WTC11 (cell line): ENCODE data around the gene EEIG2. TPM values are rescaled to one million over a fixed set of nuclear protein-coding genes. Genes with fewer than 3 reads are reported as not detected.

ENCODE experiments used
- ATAC-seq: fragments of 200-7000 bp; cut with Tn5 transposase; 2 replicates; pipeline ENCODE4 v1.10.0; 2021; ENCODE audit warnings: mild to moderate bottlenecking, moderate library complexity
- CTCF ChIA-PET: fragments of 300-600 bp; sonication (Branson Sonifier 250); formaldehyde crosslinking; loops from one replicate; lab custom pipeline; 2021; ENCODE audit warnings: antibody characterized with exemption; lab: Charles Lee
- POLR2A ChIA-PET: fragments of 350-600 bp; sonication (Branson Sonifier 250); formaldehyde crosslinking; loops from one replicate; lab custom pipeline; 2021; ENCODE audit warnings: antibody characterized with exemption; lab: Charles Lee
- DNase-seq: peaks from one replicate; pipeline ENCODE4 v3.0.0; 2021; ENCODE audit warnings: low spot score
- H3K27ac Mint-ChIP-seq: 2 replicates; pipeline ENCODE4 v1.8.0; 2021; ENCODE audit warnings: mixed read lengths
- H3K27me3 Mint-ChIP-seq: 2 replicates; pipeline ENCODE4 v1.8.0; 2021; ENCODE audit warnings: low read depth, mild to moderate bottlenecking, moderate library complexity, mixed read lengths
- H3K36me3 Mint-ChIP-seq: 2 replicates; pipeline ENCODE4 v1.8.0; 2021; ENCODE audit warnings: mixed read lengths
- H3K4me1 Mint-ChIP-seq: 2 replicates; pipeline ENCODE4 v1.8.0; 2022; ENCODE audit warnings: mixed read lengths
- H3K4me3 Mint-ChIP-seq: 2 replicates; pipeline ENCODE4 v1.8.0; 2021; ENCODE audit warnings: mild to moderate bottlenecking, moderate library complexity, mixed read lengths
- H3K9me3 Mint-ChIP-seq: 2 replicates; pipeline ENCODE4 v1.8.0; 2021; ENCODE audit warnings: mixed read lengths
- AR ChIP-seq: fragments of 250-450 bp; sonication (Bioruptor Pico); IDR thresholded peaks from 2 replicates; pipeline ENCODE4 v1.9.0; 2021; ENCODE audit warnings: mild to moderate bottlenecking
- EMX1 ChIP-seq: fragments of 250-450 bp; sonication (Bioruptor Pico); IDR thresholded peaks from 2 replicates; pipeline ENCODE4 v1.8.0; 2021; ENCODE audit warnings: mild to moderate bottlenecking
- ERG ChIP-seq: fragments of 250-450 bp; sonication (Bioruptor Pico); IDR thresholded peaks from 2 replicates; pipeline ENCODE4 v1.8.0; 2021; ENCODE audit warnings: mild to moderate bottlenecking
- FOXK1 ChIP-seq: sonication (generic); formaldehyde crosslinking; IDR thresholded peaks from 2 replicates; pipeline ENCODE4 v1.8.0; 2022; ENCODE audit warnings: mild to moderate bottlenecking, moderate library complexity, missing genetic modification reagents
- GTF2I ChIP-seq: fragments of 250-450 bp; sonication (Bioruptor Pico); conservative IDR thresholded peaks from 2 replicates; pipeline ENCODE4 v1.4.0; 2021; ENCODE audit warnings: mild to moderate bottlenecking
- HMGXB4 ChIP-seq: sonication (generic); formaldehyde crosslinking; IDR thresholded peaks from 2 replicates; pipeline ENCODE4 v1.8.1; 2023; ENCODE audit warnings: mild to moderate bottlenecking, moderate library complexity, missing genetic modification reagents
- MAX ChIP-seq: sonication (generic); formaldehyde crosslinking; IDR thresholded peaks from 2 replicates; pipeline ENCODE4 v1.8.0; 2022; ENCODE audit warnings: mild to moderate bottlenecking, missing genetic modification reagents
- MXD4 ChIP-seq: fragments of 250-450 bp; sonication (Bioruptor Pico); IDR thresholded peaks from 2 replicates; pipeline ENCODE4 v1.8.0; 2021; ENCODE audit warnings: mild to moderate bottlenecking, moderate library complexity, borderline replicate concordance
- NFYB ChIP-seq: sonication (generic); formaldehyde crosslinking; conservative IDR thresholded peaks from 2 replicates; pipeline ENCODE4 v1.8.0; 2022; ENCODE audit warnings: low read depth, missing genetic modification reagents
- NR1H2 ChIP-seq: sonication (generic); formaldehyde crosslinking; IDR thresholded peaks from 2 replicates; pipeline ENCODE4 v1.9.0; 2021; ENCODE audit warnings: mild to moderate bottlenecking, moderate library complexity, missing genetic modification reagents
- SMAD4 ChIP-seq: sonication (generic); formaldehyde crosslinking; IDR thresholded peaks from 2 replicates; pipeline ENCODE4 v1.8.0; 2022; ENCODE audit warnings: mild to moderate bottlenecking, missing genetic modification reagents
- ZBTB21 ChIP-seq: sonication (generic); formaldehyde crosslinking; IDR thresholded peaks from 2 replicates; pipeline ENCODE4 v1.8.1; 2023; ENCODE audit warnings: mild to moderate bottlenecking, missing genetic modification reagents, borderline replicate concordance
- ZNF121 ChIP-seq: sonication (generic); formaldehyde crosslinking; IDR thresholded peaks from 2 replicates; pipeline ENCODE4 v1.8.0; 2023; ENCODE audit warnings: missing genetic modification reagents
- ZSCAN18 ChIP-seq: fragments of 250-450 bp; sonication (Bioruptor Pico); IDR thresholded peaks from 2 replicates; pipeline ENCODE4 v2.1.2; 2022; ENCODE audit warnings: mild to moderate bottlenecking, moderate library complexity
- total RNA-seq: library from RNA; stranded (reverse); gene quantifications from 3 replicates; pipeline ENCODE4 v1.2.3, GENCODE V29; 2021

The EEIG2 gene
- total RNA-seq, 1 experiment from 2014 or later = 65.7 TPM

- TF ChIP-seq ZSCAN18 (CRISPR knock-in tag) = no peak
- TF ChIP-seq MXD4 = no peak
Measured at GRCh38 chr1:108557296-108557695, 2.6 kb upstream of the EEIG2 start (continued).

- no peaks in the 10 kb centered on the region for H3K36me3 Mint-ChIP-seq
- CTCF ChIA-PET = interaction anchor here (0.7 to 3.9 kb wide), 29 partner anchors 9 to 709 kb away, joined by 3 to 37 read pairs (median 7); partner anchors contain the start of genes HENMT1, PRPF38B and SLC25A24
- no peak for TF ChIP-seq FOXK1 (CRISPR knock-in tag)
- 0 out of 2 replicates have a peak, but pooled peaks have one; percentile 0 for TF ChIP-seq HMGXB4 (CRISPR knock-in tag)
- peak; percentile 14; the same call in 1 of the 2 replicates for TF ChIP-seq MAX (CRISPR knock-in tag)
- H3K4me3 Mint-ChIP-seq = peak overlapping the region; percentile 94
- peak overlapping the region; percentile 91 for H3K27ac Mint-ChIP-seq
- H3K4me1 Mint-ChIP-seq = peaks cover 37% of the 10 kb centered on the region
- no peaks in the 10 kb centered on the region for H3K9me3 Mint-ChIP-seq
- peak; percentile 46 for DNase-seq
- H3K27me3 Mint-ChIP-seq = no peaks in the 10 kb centered on the region; the same call in 1 of the 2 replicates
- peak; percentile 40 for ATAC-seq
- POLR2A ChIA-PET = interaction anchor here (0.6 to 1.3 kb wide), 5 partner anchors 9 to 135 kb away, joined by 3 to 5 read pairs (median 4); no protein-coding TSS in a partner anchor
Measured at GRCh38 chr1:108560189-108560873, 431 bp downstream of the EEIG2 start.

GRCh38 chr1:108560874-108561459 is 1.1 kb downstream of the EEIG2 start:
- peak; percentile 63 for ATAC-seq
- ChIA-PET POLR2A (interaction anchor here (0.6 to 1.3 kb wide), 2 partner anchors 10 to 134 kb away, joined by 4 to 5 read pairs; no protein-coding TSS in a partner anchor), CTCF (interaction anchor here (0.6 to 3.9 kb wide), 29 partner anchors 9 to 683 kb away, joined by 3 to 37 read pairs (median 7); partner anchors contain the start of genes HENMT1, PRPF38B and SLC25A24)
- peak; percentile 57 for DNase-seq
- no peaks in the 10 kb centered on the region for H3K9me3 Mint-ChIP-seq
- H3K4me1 Mint-ChIP-seq = peaks cover 33% of the 10 kb centered on the region
- no peak for TF ChIP-seq SMAD4 (CRISPR knock-in tag)
- 0 out of 2 replicates have a peak, but pooled peaks have one; percentile 19 for TF ChIP-seq GTF2I (CRISPR knock-in tag)
- no peak for TF ChIP-seq AR (CRISPR knock-in tag)
- no peak for TF ChIP-seq EMX1 (CRISPR knock-in tag)
- TF ChIP-seq NR1H2 (CRISPR knock-in tag) = no peak
- no peak for TF ChIP-seq NFYB
- TF ChIP-seq MAX (CRISPR knock-in tag) = no peak
- TF ChIP-seq ERG (CRISPR knock-in tag) = no peak
- TF ChIP-seq ZBTB21 (CRISPR knock-in tag) = no peak
- 0 out of 2 replicates have a peak, but pooled peaks have one; percentile 16 for TF ChIP-seq ZNF121 (CRISPR knock-in tag)
- TF ChIP-seq FOXK1 (CRISPR knock-in tag) = no peak
- H3K27ac Mint-ChIP-seq = peak overlapping the region; percentile 91
- H3K27me3 Mint-ChIP-seq = no peaks in the 10 kb centered on the region; the same call in 1 of the 2 replicates
- H3K36me3 Mint-ChIP-seq = no peaks in the 10 kb centered on the region
- H3K4me3 Mint-ChIP-seq = peak overlapping the region; percentile 94
